Panc1 (cell line): ENCODE measurements around the gene RUNX3.

Source experiments
- POLR2AphosphoS5 ChIP-seq: IDR thresholded peaks from 2 replicates; pipeline ENCODE4 v1.6.1; 2012; ENCODE audit warnings: mild to moderate bottlenecking, low read depth, low read length, moderate library complexity
- TCF7L2 ChIP-seq: IDR thresholded peaks from 2 replicates; pipeline ENCODE4 v1.6.1; 2011; ENCODE audit warnings: mild to moderate bottlenecking, low read depth, low read length, inconsistent platforms
- TF ChIP-seq, protein P1 (sequence below), 2 experiments: IDR thresholded peaks; 2 replicates each; pipeline ENCODE4 v1.6.1; 2011 to 2012; ENCODE audit warnings: low read depth in 2 of 2, control low read depth in 1 of 2, low read length in 1 of 2, mild to moderate bottlenecking in 1 of 2, moderate library complexity in 1 of 2; ENCODE audit not compliant: insufficient read depth in 1 of 2
- TF ChIP-seq, protein P2 (sequence below): fragments of 450-650 bp; IDR thresholded peaks from 2 replicates; pipeline ENCODE4 v1.5.1; 2017; ENCODE audit warnings: mild to moderate bottlenecking

DNA sequence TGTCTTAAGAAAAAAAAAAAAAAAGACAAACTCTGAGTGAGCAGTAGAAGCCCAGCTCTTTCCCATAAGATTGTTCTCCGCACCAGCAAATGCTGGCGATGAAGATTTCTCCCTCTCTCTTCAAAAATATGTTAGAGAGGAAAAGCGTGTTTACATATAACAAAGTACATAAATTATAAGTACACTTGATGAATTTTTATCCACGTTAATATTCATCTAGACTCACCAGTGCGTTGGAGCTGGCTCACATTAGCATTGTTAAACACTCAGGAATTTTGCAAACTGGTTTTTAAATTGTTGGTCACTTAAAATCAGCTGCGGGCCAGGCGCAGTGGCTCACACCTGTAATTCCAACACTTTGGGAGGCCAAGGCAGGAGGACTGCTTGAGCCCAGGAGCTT is 56.0 kb downstream of the RUNX3 start:
- TF ChIP-seq, protein P1, sequence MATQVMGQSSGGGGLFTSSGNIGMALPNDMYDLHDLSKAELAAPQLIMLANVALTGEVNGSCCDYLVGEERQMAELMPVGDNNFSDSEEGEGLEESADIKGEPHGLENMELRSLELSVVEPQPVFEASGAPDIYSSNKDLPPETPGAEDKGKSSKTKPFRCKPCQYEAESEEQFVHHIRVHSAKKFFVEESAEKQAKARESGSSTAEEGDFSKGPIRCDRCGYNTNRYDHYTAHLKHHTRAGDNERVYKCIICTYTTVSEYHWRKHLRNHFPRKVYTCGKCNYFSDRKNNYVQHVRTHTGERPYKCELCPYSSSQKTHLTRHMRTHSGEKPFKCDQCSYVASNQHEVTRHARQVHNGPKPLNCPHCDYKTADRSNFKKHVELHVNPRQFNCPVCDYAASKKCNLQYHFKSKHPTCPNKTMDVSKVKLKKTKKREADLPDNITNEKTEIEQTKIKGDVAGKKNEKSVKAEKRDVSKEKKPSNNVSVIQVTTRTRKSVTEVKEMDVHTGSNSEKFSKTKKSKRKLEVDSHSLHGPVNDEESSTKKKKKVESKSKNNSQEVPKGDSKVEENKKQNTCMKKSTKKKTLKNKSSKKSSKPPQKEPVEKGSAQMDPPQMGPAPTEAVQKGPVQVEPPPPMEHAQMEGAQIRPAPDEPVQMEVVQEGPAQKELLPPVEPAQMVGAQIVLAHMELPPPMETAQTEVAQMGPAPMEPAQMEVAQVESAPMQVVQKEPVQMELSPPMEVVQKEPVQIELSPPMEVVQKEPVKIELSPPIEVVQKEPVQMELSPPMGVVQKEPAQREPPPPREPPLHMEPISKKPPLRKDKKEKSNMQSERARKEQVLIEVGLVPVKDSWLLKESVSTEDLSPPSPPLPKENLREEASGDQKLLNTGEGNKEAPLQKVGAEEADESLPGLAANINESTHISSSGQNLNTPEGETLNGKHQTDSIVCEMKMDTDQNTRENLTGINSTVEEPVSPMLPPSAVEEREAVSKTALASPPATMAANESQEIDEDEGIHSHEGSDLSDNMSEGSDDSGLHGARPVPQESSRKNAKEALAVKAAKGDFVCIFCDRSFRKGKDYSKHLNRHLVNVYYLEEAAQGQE (IDR thresholded peaks at IDR 0.05; ENCODE audit: insufficient read depth in 1 of 2, low read depth in 2 of 2, low read length in 1 of 2), result no peak
- TF ChIP-seq, protein P2, sequence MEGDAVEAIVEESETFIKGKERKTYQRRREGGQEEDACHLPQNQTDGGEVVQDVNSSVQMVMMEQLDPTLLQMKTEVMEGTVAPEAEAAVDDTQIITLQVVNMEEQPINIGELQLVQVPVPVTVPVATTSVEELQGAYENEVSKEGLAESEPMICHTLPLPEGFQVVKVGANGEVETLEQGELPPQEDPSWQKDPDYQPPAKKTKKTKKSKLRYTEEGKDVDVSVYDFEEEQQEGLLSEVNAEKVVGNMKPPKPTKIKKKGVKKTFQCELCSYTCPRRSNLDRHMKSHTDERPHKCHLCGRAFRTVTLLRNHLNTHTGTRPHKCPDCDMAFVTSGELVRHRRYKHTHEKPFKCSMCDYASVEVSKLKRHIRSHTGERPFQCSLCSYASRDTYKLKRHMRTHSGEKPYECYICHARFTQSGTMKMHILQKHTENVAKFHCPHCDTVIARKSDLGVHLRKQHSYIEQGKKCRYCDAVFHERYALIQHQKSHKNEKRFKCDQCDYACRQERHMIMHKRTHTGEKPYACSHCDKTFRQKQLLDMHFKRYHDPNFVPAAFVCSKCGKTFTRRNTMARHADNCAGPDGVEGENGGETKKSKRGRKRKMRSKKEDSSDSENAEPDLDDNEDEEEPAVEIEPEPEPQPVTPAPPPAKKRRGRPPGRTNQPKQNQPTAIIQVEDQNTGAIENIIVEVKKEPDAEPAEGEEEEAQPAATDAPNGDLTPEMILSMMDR, result no peak
- no peak for TF ChIP-seq POLR2AphosphoS5
- TF ChIP-seq TCF7L2, result no peak
